ENCODE data around the gene ACTR3. TPM values are rescaled to one million over a fixed set of nuclear protein-coding genes. Genes with fewer than 3 reads are reported as not detected.
A peak's percentile ranks its signal among the peaks of the same experiment; 100 is the strongest.

The ACTR3 gene
- total and polyA plus RNA-seq, 11 donors: 15.3 to 238 (median 115) TPM

DNA sequence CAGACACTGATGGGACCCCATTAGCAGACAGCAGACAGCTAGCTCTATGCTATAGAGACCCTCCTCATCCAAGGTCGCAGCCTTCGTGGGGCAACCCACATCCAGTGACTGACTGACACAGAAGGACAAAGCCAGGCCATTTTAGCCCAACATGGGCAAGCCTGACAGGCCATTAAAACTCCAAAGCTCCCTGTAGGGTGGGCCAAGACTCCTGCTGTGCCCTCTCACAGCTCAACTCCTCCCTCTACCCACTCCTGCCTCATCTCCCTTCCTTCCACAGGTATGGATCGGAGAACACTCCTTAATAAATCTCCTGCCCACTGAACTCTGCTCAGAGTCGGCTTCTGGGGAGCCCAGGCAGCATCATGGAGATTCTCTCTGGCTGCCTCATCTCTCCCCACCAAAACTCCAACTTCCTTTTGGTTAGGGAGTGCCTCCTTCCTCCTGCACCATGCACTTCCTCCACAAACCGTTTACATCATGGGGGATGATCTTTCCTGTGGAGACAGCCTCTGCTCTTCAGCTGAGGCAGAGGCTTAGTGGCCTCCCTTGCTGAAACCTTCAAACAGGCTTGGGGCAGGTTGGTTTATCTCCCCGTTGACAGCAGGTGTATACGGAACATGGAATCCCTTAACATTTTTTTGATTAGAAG lies 86.5 kb downstream of the ACTR3 start:
- no peaks in the 10 kb centered on the region for H3K27me3 ChIP-seq
- WGBS, 4 donors: 83 to 87% (median 83%) methylated on average over 7 of the region's 7 CpGs
- H3K4me3 ChIP-seq: no peak overlapping the region
- intact Hi-C loops (cut with DNase I): loop anchor here in 9 of 10 donors (5.0 to 10.0 kb wide), 2 partner anchors 576 to 578 kb away; no protein-coding TSS in a partner anchor
- peaks cover 0 to 35% (median 4%) of the 10 kb centered on the region in 9 donors for H3K36me3 ChIP-seq
- ATAC-seq: no peak
- TF ChIP-seq, protein P1, sequence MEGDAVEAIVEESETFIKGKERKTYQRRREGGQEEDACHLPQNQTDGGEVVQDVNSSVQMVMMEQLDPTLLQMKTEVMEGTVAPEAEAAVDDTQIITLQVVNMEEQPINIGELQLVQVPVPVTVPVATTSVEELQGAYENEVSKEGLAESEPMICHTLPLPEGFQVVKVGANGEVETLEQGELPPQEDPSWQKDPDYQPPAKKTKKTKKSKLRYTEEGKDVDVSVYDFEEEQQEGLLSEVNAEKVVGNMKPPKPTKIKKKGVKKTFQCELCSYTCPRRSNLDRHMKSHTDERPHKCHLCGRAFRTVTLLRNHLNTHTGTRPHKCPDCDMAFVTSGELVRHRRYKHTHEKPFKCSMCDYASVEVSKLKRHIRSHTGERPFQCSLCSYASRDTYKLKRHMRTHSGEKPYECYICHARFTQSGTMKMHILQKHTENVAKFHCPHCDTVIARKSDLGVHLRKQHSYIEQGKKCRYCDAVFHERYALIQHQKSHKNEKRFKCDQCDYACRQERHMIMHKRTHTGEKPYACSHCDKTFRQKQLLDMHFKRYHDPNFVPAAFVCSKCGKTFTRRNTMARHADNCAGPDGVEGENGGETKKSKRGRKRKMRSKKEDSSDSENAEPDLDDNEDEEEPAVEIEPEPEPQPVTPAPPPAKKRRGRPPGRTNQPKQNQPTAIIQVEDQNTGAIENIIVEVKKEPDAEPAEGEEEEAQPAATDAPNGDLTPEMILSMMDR (IDR thresholded peaks at IDR 0.05): no peak
- TF ChIP-seq POLR2A (IDR thresholded peaks at IDR 0.05): no peak
- H3K27ac ChIP-seq: no peak overlapping the region
- no peak for DNase-seq
- peaks cover 0 to 11% (median 0%) of the 10 kb centered on the region in 12 donors for H3K4me1 ChIP-seq
- peaks cover 0 to 8% (median 2%) of the 10 kb centered on the region in 12 donors for H3K9me3 ChIP-seq

DNA sequence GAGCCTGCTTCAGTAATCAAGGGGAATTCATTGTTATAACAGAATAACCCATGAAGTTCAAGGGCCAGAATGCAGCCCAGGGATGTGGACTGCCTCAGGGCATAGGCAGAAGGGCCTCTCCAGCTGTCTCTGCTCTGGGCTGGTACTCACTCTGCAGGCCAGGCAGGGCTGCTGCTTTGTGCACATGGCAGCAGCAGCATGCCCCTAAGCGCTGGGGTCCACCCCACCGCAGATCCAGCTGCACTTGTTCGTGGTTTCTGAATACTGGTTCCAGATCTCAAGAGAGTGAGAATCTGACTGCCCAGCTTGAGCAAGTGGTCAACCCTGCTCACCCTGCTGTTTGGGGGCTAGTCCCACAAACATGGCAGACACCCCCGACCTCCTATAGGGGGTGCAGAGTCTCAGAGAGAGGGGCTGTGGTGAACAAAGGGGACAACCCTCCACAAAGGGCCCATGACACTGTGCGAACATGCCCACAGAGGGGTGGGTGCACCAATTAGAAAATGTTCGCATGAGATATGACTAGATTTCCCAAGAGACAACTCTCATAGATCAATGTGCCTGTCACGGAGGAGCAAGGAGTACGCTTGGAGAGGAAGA lies 87.3 kb downstream of the ACTR3 start:
- Histone ChIP-seq H3K27me3 (no peaks in the 10 kb centered on the region), H3K4me3 (no peak overlapping the region), H3K27ac (no peak overlapping the region), H3K4me1 (peaks cover 0 to 11% (median 0%) of the 10 kb centered on the region in 12 donors), H3K36me3 (peaks cover 0 to 27% (median 4%) of the 10 kb centered on the region in 9 donors), H3K9me3 (peaks cover 0 to 8% (median 2%) of the 10 kb centered on the region in 12 donors)
- no peak for TF ChIP-seq POLR2A (IDR thresholded peaks at IDR 0.05)
- TF ChIP-seq, protein P1 (IDR thresholded peaks at IDR 0.05): no peak
- DNase-seq: no peak
- intact Hi-C loops (cut with DNase I): loop anchor here in 9 of 10 donors (5.0 to 10.0 kb wide), 2 partner anchors 575 to 578 kb away; no protein-coding TSS in a partner anchor
- 90 to 96% (median 93%) methylated on average over 8 of the region's 8 CpGs for WGBS, 4 donors
- no peak for ATAC-seq

DNA sequence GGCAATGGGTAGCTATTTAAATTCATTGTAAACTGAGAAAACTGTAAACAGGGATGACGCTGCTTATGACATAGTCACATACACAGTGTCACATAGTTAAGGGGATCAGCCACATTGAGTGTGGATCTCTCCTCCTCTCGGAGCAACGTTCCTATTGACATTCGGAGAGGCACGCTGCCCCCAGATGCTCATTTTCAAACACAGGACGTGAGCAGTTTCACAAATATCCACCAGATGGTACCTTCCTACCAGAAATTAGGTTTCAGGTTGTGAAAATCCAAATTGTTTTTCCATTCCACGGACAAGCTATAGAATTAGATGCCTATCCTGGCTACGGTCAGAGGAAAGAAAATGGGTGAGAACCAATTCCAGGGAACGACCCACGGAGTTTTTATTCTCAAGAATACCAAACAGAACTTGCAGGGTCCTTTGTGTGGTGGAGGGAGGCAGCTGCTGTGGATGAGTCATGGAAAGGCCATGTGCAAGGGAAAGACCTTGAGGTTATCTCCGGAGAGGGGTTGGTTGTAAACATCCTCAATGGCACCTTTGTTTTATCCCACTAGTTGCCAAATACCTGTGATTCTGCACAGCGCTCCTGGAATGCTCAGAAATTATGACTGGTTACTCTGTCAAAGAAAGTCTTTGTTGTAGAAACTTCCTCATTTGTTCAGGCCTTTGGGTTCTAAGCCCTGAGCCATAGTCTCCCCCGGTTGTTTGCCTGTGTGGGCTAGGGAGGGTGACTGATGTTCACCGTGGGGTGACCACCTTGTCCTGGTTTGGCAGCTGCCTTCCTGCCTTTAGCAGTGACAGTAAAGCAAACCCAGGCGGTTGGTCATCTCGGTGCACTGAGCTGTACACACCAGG lies 88.0 kb downstream of the ACTR3 start:
- no peak for DNase-seq
- ATAC-seq: no peak
- Histone ChIP-seq H3K36me3 (peaks cover 0 to 22% (median 4%) of the 10 kb centered on the region in 9 donors), H3K4me1 (peaks cover 0 to 11% (median 0%) of the 10 kb centered on the region in 12 donors), H3K27ac (no peak overlapping the region), H3K27me3 (no peaks in the 10 kb centered on the region), H3K4me3 (no peak overlapping the region), H3K9me3 (peaks cover 0 to 8% (median 2%) of the 10 kb centered on the region in 12 donors)
- WGBS, 4 donors: 56 to 65% (median 64%) methylated on average over 16 of the region's 16 CpGs
- intact Hi-C loops (cut with DNase I): loop anchor here in 9 of 10 donors (5.0 to 10.0 kb wide), 2 partner anchors 574 to 577 kb away; no protein-coding TSS in a partner anchor
- TF ChIP-seq, protein P1 (IDR thresholded peaks at IDR 0.05): peak in 9 of 12 donors; percentile 8 to 51 (median 31)
- TF ChIP-seq POLR2A (IDR thresholded peaks at IDR 0.05): no peak

Measured in heart left ventricle (tissue), 16 donors.